Mammary epithelial cell (primary cell): ENCODE measurements around the gene EXTL1.

ENCODE experiments used
- EZH2 ChIP-seq: IDR thresholded peaks from 2 replicates; pipeline ENCODE4 v1.6.1; 2012; ENCODE audit warnings: low read length, inconsistent platforms, borderline replicate concordance
- TF ChIP-seq, protein P1 (sequence below), 2 donors: IDR thresholded peaks in 1 of 2; conservative IDR thresholded peaks in 1 of 2; 2 replicates each; pipeline ENCODE4 v1.5.1; 2011 to 2012; ENCODE audit warnings: inconsistent platforms in 2 of 2, low read length in 2 of 2, mild to moderate bottlenecking in 2 of 2, control low read depth in 1 of 2, low read depth in 1 of 2; ENCODE audit not compliant: insufficient read depth in 1 of 2; ENCODE audit errors: extremely low read depth in 1 of 2

DNA sequence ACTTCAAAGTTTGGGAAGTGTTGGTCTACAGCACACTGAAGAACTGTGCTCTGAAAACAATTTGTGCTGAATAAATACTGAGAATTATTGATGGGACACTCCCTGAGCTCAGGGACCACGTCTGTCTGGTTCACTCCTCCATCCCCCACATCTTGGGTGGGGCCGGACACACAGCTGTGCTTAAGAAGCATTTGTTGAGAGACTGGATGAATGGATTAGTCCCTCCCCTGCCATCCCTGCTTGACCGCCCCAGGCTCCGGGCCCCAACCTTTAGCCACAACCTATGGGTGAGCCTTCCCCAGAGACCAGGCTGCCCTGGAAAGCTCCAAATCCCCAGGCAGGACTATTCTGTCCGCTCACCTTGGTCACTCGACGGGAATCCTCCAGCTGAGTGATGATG lies 38.3 kb downstream of the EXTL1 start:
- TF ChIP-seq, protein P1, sequence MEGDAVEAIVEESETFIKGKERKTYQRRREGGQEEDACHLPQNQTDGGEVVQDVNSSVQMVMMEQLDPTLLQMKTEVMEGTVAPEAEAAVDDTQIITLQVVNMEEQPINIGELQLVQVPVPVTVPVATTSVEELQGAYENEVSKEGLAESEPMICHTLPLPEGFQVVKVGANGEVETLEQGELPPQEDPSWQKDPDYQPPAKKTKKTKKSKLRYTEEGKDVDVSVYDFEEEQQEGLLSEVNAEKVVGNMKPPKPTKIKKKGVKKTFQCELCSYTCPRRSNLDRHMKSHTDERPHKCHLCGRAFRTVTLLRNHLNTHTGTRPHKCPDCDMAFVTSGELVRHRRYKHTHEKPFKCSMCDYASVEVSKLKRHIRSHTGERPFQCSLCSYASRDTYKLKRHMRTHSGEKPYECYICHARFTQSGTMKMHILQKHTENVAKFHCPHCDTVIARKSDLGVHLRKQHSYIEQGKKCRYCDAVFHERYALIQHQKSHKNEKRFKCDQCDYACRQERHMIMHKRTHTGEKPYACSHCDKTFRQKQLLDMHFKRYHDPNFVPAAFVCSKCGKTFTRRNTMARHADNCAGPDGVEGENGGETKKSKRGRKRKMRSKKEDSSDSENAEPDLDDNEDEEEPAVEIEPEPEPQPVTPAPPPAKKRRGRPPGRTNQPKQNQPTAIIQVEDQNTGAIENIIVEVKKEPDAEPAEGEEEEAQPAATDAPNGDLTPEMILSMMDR (conservative IDR thresholded peaks at IDR 0.05 in 1 of 2, IDR thresholded peaks at IDR 0.05 in 1 of 2; ENCODE audit: extremely low read depth in 1 of 2, insufficient read depth in 1 of 2, low read depth in 1 of 2, low read length in 2 of 2) = no peak
- no peak for TF ChIP-seq EZH2
